Astrocyte (in vitro differentiated cells and primary cell): Measurements from ENCODE around the gene PPP6R2.

Experiments used
- CTCF ChIP-seq: IDR thresholded peaks from 2 replicates; pipeline ENCODE4 v1.5.1; 2011; ENCODE audit warnings: low read depth, mild to moderate bottlenecking, inconsistent platforms, low read length, moderate library complexity; ENCODE audit not compliant: insufficient read depth
- EZH2 ChIP-seq: IDR thresholded peaks from 2 replicates; pipeline ENCODE4 v1.6.1; 2012; ENCODE audit warnings: mild to moderate bottlenecking, low read length, inconsistent platforms; ENCODE audit not compliant: insufficient read depth

- TF ChIP-seq CTCF (no peak), EZH2 (no peak)
Observed at GRCh38 chr22:50306753-50307749, 36.1 kb upstream of the PPP6R2 start, which contains the start of gene PLXNB2.
